CD4-positive, alpha-beta T cell treated with Interleukin-21 for 1 hour (primary cell): ENCODE data around the gene LRRFIP1.

Experiments
- DNase-seq: peaks from one replicate; pipeline ENCODE4 v3.0.0-alpha.2; 2020

The LRRFIP1 gene

DNA sequence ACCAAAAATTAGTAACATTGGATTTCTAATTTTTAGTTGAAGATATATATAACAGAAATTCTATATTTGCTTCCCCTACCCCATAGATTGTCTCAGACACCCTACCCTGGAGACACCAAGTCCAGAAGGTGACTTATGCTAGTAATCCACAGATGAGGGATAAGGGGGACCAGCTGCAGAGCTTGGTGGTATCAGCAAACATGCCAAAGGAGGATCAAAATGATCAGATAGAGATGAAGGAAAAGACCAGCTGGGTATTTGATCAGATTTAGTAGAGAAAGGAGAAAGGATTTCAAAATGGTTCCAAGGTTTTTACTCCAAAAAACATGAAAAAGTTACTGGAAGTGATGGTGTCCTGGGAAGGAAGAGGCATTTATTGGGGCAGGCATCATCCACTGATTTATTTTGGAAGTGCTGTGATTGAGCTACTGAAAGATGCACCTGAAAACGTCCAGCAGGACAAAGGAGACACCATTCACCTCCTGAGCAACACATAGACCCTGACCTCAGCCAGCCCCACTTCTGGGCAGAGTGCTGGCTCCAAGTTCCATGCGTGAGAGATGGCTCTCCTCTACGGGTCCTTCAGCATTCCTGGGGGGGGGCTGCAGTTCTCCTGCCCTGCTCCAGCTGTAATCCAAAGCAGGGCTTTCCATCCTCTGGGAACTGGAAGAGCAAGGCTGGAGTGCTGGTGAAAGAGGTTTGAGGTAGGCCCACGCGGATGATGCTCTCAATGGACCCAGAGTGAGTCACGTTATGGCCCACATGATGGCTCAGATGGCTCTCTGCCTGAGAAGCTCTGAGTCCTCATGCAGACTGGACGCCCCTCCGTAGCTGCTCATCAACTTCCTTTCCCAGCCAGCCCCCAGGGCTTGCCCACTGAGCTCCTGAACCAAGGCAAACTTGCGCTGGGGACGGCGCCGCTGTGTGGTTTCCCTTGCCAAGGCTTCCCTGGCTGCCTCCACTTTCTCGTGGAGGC lies 3.7 kb upstream of the LRRFIP1 start:
- no peak for DNase-seq

DNA sequence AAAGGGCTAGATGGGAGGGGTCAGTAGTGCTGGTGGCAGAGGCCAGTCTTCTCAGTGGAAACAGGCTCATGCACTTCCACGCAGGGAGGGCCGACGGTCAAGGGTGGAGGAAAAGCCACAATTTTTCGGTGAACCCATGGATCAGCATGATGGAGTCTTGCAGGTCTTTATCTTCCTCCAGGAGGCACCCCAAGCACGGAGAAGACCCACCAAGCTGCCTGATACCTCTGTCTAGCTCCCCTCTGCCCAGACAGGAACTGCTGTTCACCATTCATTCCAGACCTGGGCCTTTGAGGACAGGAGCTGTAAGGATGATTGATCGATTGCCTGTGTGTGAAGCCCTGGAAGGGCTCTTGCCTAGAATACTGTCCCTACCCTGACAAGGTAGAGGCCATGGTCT lies 2.8 kb upstream of the LRRFIP1 start:
- DNase-seq: no peak

- DNase-seq: no peak
Measured at GRCh38 chr2:237625216-237625705, 2.1 kb upstream of the LRRFIP1 start.

- DNase-seq: no peak
Measured at GRCh38 chr2:237625777-237626176, 1.6 kb upstream of the LRRFIP1 start.

GRCh38 chr2:237626813-237627440 lies 460 bp upstream of the LRRFIP1 start:
- no peak for DNase-seq

- DNase-seq: no peak
Measured at GRCh38 chr2:237628247-237629187, 1.1 kb downstream of the LRRFIP1 start.

- DNase-seq: no peak
Measured at GRCh38 chr2:237629188-237629534, 1.8 kb downstream of the LRRFIP1 start.

DNA sequence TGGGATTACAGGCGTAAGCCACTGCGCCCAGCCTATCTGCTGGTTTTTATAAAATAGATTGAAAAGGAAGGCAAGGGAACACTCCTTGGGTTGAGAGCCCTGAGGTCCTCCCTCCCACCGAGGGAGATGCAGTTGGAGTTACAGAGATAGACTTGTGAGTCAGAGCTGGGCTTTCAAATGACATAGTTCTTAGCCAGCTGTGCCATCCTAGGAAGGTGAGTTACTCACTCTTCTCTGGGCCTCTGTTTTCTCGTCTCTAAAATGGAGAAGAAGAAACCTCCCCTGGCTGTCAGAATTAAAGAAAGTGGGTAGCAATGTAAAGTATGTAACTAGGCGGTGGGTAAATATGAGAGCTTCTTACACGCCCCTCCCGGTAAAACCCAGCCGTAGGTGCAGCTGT lies 2.4 kb downstream of the LRRFIP1 start:
- DNase-seq: no peak

GRCh38 chr2:237630216-237631000 lies 3.0 kb downstream of the LRRFIP1 start:
- DNase-seq: no peak

- no peak for DNase-seq
Measured at GRCh38 chr2:237631007-237631785, 3.8 kb downstream of the LRRFIP1 start.

- DNase-seq: no peak
Measured at GRCh38 chr2:237631801-237632585, 4.6 kb downstream of the LRRFIP1 start.

- no peak for DNase-seq
Measured at GRCh38 chr2:237633061-237633561, 5.7 kb downstream of the LRRFIP1 start.

GRCh38 chr2:237636578-237636977 lies 9.2 kb downstream of the LRRFIP1 start:
- peak; percentile 9 for DNase-seq

DNA sequence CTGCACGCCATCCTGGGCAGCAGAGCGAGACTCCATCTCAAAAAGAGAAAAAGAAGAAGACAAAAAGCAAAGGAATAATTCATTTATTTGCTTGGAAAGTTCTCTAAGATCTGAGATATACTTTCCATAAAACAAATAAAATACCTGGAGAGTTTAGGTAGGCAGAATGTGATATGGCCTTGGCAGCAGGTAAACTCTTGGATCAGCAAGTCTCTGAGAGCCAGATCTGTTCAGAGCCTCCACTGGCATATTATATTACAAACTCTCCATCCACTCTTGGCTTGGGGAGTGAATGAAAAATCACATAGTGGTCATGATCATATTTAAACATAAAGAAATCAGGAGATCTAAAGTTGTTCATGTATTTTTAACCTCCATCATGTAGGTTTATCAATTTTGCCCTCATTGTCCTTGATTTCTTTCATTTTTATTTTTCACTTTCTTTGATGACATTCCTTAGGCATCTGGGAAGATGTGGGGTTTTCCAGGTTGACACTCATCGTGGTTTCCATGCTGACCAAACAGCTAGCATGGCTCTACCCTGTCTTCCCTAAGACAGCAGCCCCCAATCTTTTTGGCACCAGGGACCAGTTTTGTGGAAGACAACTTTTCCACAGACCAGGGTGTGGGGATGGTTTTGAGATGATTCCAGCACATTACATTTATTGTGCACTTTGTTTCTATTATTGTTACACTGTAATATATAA lies 10.2 kb downstream of the LRRFIP1 start:
- DNase-seq: no peak

DNA sequence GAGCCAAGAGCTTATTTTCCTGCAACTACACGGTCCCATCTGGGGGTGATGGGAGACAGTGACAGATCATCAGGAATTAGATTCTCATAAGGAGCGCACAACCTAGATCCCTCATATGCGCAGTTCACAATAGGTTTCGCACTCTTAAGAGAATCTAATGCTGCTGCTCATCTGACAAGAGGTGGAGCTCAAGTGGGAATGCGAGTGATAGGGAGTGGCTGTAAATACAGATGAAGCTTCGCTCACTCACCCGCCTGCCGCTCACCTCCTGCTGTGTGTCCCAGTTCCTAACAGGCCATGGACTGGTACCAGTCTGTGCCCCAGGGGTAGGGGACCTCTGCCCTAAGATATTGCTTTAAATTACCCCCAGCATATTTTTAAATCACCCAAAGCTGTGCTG lies 10.8 kb downstream of the LRRFIP1 start:
- DNase-seq: no peak

DNA sequence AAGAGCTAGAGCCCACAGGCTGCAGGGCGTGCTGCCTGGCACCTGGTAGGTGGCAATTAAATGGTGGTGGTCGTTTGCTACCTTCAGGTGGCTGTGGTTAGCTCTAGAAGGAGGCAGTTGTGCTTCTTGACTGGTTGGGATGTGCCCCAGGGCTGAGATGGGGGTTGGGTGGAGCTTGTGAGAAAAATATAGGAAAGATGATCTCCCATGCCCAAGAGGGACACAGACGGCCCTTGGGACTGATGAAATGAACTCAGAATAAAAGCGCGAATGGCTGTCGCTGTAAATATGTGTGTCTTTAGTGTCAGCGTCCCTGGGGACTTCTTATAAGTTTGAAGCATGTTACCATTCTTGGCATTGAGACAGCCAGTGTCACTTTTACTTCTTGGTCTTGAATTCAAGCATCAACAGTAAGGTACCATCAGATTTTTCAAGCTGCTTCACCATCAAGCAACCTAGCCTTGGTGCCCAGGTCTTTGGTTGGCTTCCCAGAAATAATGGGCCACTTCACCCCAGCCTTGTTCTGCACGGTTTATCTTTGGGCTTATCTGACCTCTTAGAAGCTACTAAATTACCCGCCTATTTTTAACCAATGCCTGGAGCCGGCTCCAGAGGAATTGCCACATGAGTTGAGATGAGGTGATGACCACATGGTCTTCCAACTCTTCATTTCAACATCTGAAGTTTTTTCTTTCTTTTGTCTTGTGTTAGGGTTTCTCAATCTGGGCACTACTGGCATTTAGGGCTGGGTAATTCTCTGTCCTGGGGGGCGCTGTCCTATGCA lies 11.9 kb downstream of the LRRFIP1 start:
- DNase-seq: no peak

DNA sequence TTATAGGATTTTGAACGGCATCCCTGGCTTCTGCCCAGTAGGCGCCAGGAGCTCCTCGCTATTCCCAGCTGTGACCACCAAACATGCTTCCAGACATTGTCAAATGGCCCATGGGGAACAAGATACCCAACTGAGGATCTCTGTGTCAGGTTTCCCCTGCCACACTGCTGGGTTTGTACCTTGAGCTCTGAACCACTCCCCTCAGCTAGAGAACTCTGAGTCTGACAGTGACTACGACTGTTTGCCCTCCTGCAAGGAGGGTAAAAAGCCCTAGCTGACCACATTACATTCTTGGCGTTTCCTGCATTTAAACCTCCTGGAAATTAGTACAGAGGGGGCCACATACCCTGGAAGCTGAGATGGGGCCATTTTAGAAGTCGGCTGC lies 12.4 kb downstream of the LRRFIP1 start:
- no peak for DNase-seq

DNA sequence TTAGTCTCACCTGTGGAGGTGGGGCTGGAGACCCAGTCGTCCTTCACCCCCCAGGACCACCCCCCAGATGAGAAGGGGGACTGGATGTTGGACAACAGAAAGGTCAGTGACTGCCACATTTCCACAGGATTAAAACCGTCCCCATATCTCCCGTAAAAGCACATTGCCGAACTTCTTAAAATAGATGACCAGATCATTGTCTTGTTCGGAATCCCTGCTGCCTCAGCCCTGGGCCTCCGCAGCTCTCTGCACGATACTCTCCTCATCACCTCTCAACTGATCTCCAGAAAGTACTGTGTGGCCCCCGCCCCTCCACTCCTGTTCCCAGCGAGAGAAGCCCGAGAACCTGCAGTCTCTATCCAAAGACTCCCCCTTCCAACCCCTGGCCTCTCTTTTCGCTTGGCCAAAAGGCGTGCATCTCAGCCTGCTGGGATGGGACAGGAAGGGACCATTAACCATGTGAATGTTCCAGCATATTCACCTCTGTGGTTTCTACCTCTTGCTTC lies 13.2 kb downstream of the LRRFIP1 start:
- DNase-seq: no peak
